ENCODE data around the gene PNPLA7. TPM values are rescaled to one million over a fixed set of nuclear protein-coding genes. Genes with fewer than 3 reads are reported as not detected.

PNPLA7 gene
- total and polyA plus RNA-seq, 10 of the 15 experiments (the other 5 are each of a cell fraction or from before 2014, with no cell fraction given), result 0.04 to 0.85 (median 0.19) TPM; not detected in 1

DNA sequence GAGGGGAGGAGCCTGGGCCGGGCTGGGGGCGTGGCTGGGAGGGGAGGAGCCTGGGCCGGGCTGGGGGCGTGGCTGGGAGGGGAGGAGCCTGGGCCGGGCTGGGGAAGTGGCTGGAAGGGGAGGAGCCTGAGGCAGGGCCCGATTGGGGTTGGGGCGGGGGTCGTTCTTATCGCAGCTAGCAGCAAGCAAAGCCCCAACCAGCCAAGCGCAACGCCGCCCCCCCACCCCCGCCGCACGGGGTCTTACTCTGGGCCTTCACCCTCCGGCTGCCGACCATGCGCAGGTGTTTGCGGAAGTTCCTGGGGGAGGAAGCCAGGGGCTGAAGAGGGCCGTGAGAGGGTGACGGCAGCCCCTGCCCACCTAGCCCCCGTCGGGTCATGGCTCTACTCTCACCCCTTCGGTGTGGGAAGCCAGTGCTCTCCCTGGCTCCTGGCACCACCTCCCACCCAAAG is 96.0 kb downstream of the PNPLA7 start (continued):
- TF ChIP-seq, protein P1, sequence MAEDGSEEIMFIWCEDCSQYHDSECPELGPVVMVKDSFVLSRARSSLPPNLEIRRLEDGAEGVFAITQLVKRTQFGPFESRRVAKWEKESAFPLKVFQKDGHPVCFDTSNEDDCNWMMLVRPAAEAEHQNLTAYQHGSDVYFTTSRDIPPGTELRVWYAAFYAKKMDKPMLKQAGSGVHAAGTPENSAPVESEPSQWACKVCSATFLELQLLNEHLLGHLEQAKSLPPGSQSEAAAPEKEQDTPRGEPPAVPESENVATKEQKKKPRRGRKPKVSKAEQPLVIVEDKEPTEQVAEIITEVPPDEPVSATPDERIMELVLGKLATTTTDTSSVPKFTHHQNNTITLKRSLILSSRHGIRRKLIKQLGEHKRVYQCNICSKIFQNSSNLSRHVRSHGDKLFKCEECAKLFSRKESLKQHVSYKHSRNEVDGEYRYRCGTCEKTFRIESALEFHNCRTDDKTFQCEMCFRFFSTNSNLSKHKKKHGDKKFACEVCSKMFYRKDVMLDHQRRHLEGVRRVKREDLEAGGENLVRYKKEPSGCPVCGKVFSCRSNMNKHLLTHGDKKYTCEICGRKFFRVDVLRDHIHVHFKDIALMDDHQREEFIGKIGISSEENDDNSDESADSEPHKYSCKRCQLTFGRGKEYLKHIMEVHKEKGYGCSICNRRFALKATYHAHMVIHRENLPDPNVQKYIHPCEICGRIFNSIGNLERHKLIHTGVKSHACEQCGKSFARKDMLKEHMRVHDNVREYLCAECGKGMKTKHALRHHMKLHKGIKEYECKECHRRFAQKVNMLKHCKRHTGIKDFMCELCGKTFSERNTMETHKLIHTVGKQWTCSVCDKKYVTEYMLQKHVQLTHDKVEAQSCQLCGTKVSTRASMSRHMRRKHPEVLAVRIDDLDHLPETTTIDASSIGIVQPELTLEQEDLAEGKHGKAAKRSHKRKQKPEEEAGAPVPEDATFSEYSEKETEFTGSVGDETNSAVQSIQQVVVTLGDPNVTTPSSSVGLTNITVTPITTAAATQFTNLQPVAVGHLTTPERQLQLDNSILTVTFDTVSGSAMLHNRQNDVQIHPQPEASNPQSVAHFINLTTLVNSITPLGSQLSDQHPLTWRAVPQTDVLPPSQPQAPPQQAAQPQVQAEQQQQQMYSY (CRISPR knock-in tag; IDR thresholded peaks at IDR 0.05), result no peak
- TF ChIP-seq SPI1 (IDR thresholded peaks at IDR 0.05; ENCODE audit: borderline replicate concordance, insufficient read depth, low read depth, low read length) (peak; percentile 32; the same call in 1 of the 2 replicates), RB1 (IDR thresholded peaks at IDR 0.05; ENCODE audit: borderline replicate concordance) (no peak), CREB1 (IDR thresholded peaks at IDR 0.05; ENCODE audit: low read depth) (no peak), CHD4 (IDR thresholded peaks at IDR 0.05) (no peak)
- TF ChIP-seq, protein P2, sequence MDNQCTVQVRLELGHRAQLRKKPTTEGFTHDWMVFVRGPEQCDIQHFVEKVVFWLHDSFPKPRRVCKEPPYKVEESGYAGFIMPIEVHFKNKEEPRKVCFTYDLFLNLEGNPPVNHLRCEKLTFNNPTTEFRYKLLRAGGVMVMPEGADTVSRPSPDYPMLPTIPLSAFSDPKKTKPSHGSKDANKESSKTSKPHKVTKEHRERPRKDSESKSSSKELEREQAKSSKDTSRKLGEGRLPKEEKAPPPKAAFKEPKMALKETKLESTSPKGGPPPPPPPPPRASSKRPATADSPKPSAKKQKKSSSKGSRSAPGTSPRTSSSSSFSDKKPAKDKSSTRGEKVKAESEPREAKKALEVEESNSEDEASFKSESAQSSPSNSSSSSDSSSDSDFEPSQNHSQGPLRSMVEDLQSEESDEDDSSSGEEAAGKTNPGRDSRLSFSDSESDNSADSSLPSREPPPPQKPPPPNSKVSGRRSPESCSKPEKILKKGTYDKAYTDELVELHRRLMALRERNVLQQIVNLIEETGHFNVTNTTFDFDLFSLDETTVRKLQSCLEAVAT (IDR thresholded peaks at IDR 0.05), result no peak

DNA sequence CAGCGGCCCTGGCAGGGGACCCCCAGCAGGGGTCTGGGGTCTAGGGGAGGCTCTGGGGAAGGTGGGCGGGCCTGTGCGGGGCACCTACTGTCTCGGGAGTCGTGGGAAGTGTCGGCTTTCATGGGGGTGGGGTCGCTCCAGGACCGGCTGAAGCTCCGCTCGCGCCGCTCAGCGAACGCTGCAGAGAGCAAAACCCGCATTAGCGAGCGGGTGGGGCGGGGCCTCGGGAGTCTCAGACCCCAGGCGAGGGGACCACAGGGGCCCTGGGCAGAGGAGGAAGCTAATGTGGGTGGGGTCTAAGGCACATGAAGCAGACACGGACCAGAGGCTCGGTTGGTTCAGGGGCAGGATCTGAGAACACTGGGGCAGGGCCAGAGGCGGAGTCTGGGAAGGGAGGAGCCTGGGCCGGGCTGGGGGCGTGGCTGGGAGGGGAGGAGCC is 96.5 kb downstream of the PNPLA7 start:
- FAIRE-seq (peak; percentile 80), ATAC-seq (peak; percentile 85), DNase-seq (ENCODE audit: low read depth, low spot score) (no peak)
- in situ Hi-C loops (cut with MboI), result no loop called here
- H3K4me1 ChIP-seq (ENCODE audit: control insufficient read depth, insufficient read depth, low read length), result peaks cover 14% of the 10 kb centered on the region
- no peaks in the 10 kb centered on the region for H4K20me1 ChIP-seq (ENCODE audit: control insufficient read depth, insufficient read depth)
- H3K9ac ChIP-seq (ENCODE audit: control insufficient read depth, insufficient read depth, low read length), result no peak overlapping the region
- H2AFZ ChIP-seq (ENCODE audit: control insufficient read depth, low read depth, low read length), result peak overlapping the region; percentile 23
- H3K79me2 ChIP-seq (ENCODE audit: control insufficient read depth, insufficient read depth, low read length), result peaks cover 9% of the 10 kb centered on the region
- no peak overlapping the region for H3K27ac ChIP-seq (ENCODE audit: control insufficient read depth, insufficient read depth)
- TF ChIP-seq WRNIP1 (IDR thresholded peaks at IDR 0.05; ENCODE audit: borderline replicate concordance, low read depth, low read length), result no peak
- TF ChIP-seq HDGF (IDR thresholded peaks at IDR 0.05), result peak; percentile 52
- TF ChIP-seq, protein P3, sequence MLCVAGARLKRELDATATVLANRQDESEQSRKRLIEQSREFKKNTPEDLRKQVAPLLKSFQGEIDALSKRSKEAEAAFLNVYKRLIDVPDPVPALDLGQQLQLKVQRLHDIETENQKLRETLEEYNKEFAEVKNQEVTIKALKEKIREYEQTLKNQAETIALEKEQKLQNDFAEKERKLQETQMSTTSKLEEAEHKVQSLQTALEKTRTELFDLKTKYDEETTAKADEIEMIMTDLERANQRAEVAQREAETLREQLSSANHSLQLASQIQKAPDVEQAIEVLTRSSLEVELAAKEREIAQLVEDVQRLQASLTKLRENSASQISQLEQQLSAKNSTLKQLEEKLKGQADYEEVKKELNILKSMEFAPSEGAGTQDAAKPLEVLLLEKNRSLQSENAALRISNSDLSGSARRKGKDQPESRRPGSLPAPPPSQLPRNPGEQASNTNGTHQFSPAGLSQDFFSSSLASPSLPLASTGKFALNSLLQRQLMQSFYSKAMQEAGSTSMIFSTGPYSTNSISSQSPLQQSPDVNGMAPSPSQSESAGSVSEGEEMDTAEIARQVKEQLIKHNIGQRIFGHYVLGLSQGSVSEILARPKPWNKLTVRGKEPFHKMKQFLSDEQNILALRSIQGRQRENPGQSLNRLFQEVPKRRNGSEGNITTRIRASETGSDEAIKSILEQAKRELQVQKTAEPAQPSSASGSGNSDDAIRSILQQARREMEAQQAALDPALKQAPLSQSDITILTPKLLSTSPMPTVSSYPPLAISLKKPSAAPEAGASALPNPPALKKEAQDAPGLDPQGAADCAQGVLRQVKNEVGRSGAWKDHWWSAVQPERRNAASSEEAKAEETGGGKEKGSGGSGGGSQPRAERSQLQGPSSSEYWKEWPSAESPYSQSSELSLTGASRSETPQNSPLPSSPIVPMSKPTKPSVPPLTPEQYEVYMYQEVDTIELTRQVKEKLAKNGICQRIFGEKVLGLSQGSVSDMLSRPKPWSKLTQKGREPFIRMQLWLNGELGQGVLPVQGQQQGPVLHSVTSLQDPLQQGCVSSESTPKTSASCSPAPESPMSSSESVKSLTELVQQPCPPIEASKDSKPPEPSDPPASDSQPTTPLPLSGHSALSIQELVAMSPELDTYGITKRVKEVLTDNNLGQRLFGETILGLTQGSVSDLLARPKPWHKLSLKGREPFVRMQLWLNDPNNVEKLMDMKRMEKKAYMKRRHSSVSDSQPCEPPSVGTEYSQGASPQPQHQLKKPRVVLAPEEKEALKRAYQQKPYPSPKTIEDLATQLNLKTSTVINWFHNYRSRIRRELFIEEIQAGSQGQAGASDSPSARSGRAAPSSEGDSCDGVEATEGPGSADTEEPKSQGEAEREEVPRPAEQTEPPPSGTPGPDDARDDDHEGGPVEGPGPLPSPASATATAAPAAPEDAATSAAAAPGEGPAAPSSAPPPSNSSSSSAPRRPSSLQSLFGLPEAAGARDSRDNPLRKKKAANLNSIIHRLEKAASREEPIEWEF (IDR thresholded peaks at IDR 0.05; ENCODE audit: insufficient replicate concordance, low read depth, low read length), result no peak
- SMC1A ChIA-PET (ENCODE audit: uncharacterized antibody, unreplicated experiment), result no interaction called here
- H3K9me3 ChIP-seq (replicated peaks; ENCODE audit: control insufficient read depth, insufficient read depth, low read length), result no peaks in the 10 kb centered on the region
- RAD21 ChIA-PET (ENCODE audit: unreplicated experiment), result no interaction called here
- no peaks in the 10 kb centered on the region for H3K27me3 ChIP-seq (replicated peaks in 1 of 2; ENCODE audit: control insufficient read depth in 2 of 2, insufficient read depth in 2 of 2, low read length in 1 of 2)
- H3K4me2 ChIP-seq (ENCODE audit: control insufficient read depth, insufficient read depth), result peak overlapping the region; percentile 64
- peak overlapping the region; percentile 40; the same call in 1 of the 2 replicates for H3K4me3 ChIP-seq
- no peaks in the 10 kb centered on the region for H3K36me3 ChIP-seq (ENCODE audit: control insufficient read depth in 2 of 2, insufficient read depth in 2 of 2, low read length in 1 of 2)
- CTCF ChIA-PET, result no interaction called here
- 81% methylated on average over 18 of the region's 25 CpGs for WGBS (ENCODE audit: insufficient coverage, insufficient replicate concordance, low lambda C conversion rate, missing lambda C conversion rate)
- POLR2A ChIA-PET, result interaction anchor here (1.1 kb wide), 1 partner anchor 31 kb away, joined by 5 read pairs; the partner anchor contains the start of genes EXD3 and NOXA1
- BruUV-seq (replicated peaks), result no TSS peak
- intact Hi-C loops (cut with micrococcal nuclease; ENCODE audit: unreplicated experiment), result no loop called here

Data from GM12878 (cell line).